22Rv1 (cell line): ENCODE results near the gene TMEM54.

Experiments
- H3K27ac ChIP-seq: fragments of 450-650 bp; 2 replicates; pipeline ENCODE4 v1.5.1; 2017
- ZFX ChIP-seq: fragments of 450-650 bp; IDR thresholded peaks from 2 replicates; pipeline ENCODE4 v1.6.1; 2017; ENCODE audit warnings: antibody characterized with exemption, borderline replicate concordance
- TF ChIP-seq, protein P1 (sequence below): fragments of 450-650 bp; IDR thresholded peaks from 2 replicates; pipeline ENCODE4 v1.5.1; 2017; ENCODE audit warnings: mild to moderate bottlenecking

Gene TMEM54

GRCh38 chr1:32890516-32891240 is 10.5 kb downstream of the TMEM54 start:
- H3K27ac ChIP-seq = no peak overlapping the region
- TF ChIP-seq ZFX = no peak
- TF ChIP-seq, protein P1, sequence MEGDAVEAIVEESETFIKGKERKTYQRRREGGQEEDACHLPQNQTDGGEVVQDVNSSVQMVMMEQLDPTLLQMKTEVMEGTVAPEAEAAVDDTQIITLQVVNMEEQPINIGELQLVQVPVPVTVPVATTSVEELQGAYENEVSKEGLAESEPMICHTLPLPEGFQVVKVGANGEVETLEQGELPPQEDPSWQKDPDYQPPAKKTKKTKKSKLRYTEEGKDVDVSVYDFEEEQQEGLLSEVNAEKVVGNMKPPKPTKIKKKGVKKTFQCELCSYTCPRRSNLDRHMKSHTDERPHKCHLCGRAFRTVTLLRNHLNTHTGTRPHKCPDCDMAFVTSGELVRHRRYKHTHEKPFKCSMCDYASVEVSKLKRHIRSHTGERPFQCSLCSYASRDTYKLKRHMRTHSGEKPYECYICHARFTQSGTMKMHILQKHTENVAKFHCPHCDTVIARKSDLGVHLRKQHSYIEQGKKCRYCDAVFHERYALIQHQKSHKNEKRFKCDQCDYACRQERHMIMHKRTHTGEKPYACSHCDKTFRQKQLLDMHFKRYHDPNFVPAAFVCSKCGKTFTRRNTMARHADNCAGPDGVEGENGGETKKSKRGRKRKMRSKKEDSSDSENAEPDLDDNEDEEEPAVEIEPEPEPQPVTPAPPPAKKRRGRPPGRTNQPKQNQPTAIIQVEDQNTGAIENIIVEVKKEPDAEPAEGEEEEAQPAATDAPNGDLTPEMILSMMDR = no peak

- no peak overlapping the region for H3K27ac ChIP-seq
- no peak for TF ChIP-seq ZFX
- TF ChIP-seq, protein P1 = no peak
These were observed 11.4 kb downstream of the TMEM54 start for GRCh38 chr1:32889731-32890278.

GRCh38 chr1:32888677-32889420 is 12.3 kb downstream of the TMEM54 start:
- H3K27ac ChIP-seq = no peak overlapping the region
- TF ChIP-seq ZFX = no peak
- TF ChIP-seq, protein P1 = no peak

DNA sequence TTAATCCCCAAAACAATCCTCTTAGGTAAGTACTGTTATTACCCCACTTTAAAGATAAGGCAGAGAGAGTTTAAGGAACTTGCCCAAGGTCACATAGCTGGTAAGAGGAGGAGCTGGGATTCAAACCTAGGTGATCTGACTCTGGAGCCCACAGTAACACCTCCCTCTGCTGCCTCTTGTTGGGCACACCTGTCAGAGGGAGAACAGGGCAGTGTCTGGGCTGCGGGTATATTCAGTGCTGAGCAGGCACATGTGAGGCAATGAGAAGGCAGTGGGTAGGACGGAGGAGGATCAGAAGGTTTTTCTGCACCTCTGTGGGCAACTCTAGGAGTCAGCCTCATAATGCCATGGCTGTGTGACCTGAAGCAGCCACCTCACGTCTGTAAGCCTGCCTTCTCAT is 13.1 kb downstream of the TMEM54 start:
- no peak overlapping the region for H3K27ac ChIP-seq
- TF ChIP-seq, protein P1 = no peak
- no peak for TF ChIP-seq ZFX

DNA sequence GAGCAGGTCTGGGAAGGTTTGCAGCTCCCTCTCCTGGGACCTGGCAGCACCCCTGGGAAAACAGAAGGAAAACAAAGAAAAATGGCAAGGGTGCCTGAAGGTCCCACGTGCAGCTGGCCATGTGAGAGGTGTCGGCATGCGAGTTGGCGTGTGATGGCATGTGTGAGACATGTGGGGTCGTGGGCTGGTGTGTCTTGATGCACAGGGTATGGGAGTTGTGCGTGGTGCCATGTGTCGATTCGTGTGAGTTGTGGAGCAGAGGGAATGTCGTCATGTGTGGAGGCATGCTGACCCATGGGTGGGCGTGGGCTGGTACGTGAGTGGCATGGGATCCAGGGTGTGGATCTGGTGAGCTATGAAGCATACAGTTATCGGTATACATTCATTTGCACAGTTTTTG is 13.6 kb downstream of the TMEM54 start:
- no peak overlapping the region for H3K27ac ChIP-seq
- TF ChIP-seq, protein P1 = no peak
- TF ChIP-seq ZFX = no peak

GRCh38 chr1:32886828-32887414 is 14.3 kb downstream of the TMEM54 start:
- H3K27ac ChIP-seq = no peak overlapping the region
- TF ChIP-seq ZFX = no peak
- TF ChIP-seq, protein P1 = peak; percentile 47
